GM23338 (cell line): ENCODE results near the gene PSMB5. TPM values are rescaled to one million over a fixed set of nuclear protein-coding genes. Genes with fewer than 3 reads are reported as not detected.

Source experiments
- ATAC-seq: fragments of 200-7000 bp; cut with Tn5 transposase; 3 replicates; pipeline ENCODE4 v1.9.1; 2020
- DNase-seq: peaks from one replicate; pipeline ENCODE4 v3.0.0-alpha.2; 2015; ENCODE audit warnings: low spot score
- H2AFZ ChIP-seq: fragments of 200-600 bp; sonication (generic); 2 replicates; pipeline ENCODE4 v1.8.0; 2016; ENCODE audit warnings: antibody characterized with exemption, mild to moderate bottlenecking, moderate library complexity
- H3F3A ChIP-seq: fragments of 200-600 bp; sonication (generic); replicated peaks from 2 replicates; pipeline ENCODE4 v1.8.0; 2017; ENCODE audit warnings: antibody characterized with exemption, mixed run types, low read depth
- H3K27ac ChIP-seq: fragments of 200-600 bp; sonication (generic); 2 replicates; pipeline ENCODE4 v1.6.1; 2016; ENCODE audit warnings: low read depth
- H3K27me3 ChIP-seq: fragments of 200-600 bp; sonication (generic); 2 replicates; pipeline ENCODE4 v1.8.0; 2016; ENCODE audit warnings: mild to moderate bottlenecking, mixed run types, moderate library complexity; ENCODE audit not compliant: insufficient read depth
- H3K36me3 ChIP-seq: fragments of 200-600 bp; sonication (generic); 2 replicates; pipeline ENCODE4 v1.8.0; 2016; ENCODE audit warnings: mild to moderate bottlenecking; ENCODE audit not compliant: insufficient read depth
- H3K4me1 ChIP-seq: fragments of 200-600 bp; sonication (generic); 2 replicates; pipeline ENCODE4 v1.8.0; 2016; ENCODE audit warnings: mild to moderate bottlenecking, moderate library complexity; ENCODE audit not compliant: insufficient read depth
- H3K4me2 ChIP-seq: fragments of 200-600 bp; sonication (generic); 2 replicates; pipeline ENCODE4 v1.7.1; 2017; ENCODE audit warnings: mixed run types
- H3K4me3 ChIP-seq: fragments of 200-600 bp; sonication (generic); 2 replicates; pipeline ENCODE4 v1.6.1; 2016; ENCODE audit warnings: mixed run types
- H3K79me2 ChIP-seq: fragments of 200-600 bp; sonication (generic); replicated peaks from 2 replicates; pipeline ENCODE4 v1.8.0; 2017; ENCODE audit warnings: mild to moderate bottlenecking; ENCODE audit not compliant: insufficient read depth
- H3K9me2 ChIP-seq: fragments of 200-600 bp; sonication (generic); 2 replicates; pipeline ENCODE4 v1.8.0; 2017; ENCODE audit not compliant: insufficient read depth
- H4K20me1 ChIP-seq: fragments of 200-600 bp; sonication (generic); replicated peaks from 2 replicates; pipeline ENCODE4 v1.8.0; 2017; ENCODE audit warnings: mild to moderate bottlenecking; ENCODE audit not compliant: insufficient read depth
- H3K27ac Mint-ChIP-seq: 2 replicates; pipeline ENCODE4 v1.8.0; 2020; ENCODE audit warnings: inconsistent platforms, mild to moderate bottlenecking, moderate library complexity, mixed read lengths
- H3K27me3 Mint-ChIP-seq: 3 replicates; pipeline ENCODE4 v1.8.0; 2022; ENCODE audit warnings: low read depth, mild to moderate bottlenecking, moderate library complexity, mixed read lengths, inconsistent platforms; ENCODE audit not compliant: insufficient read depth, poor library complexity
- H3K36me3 Mint-ChIP-seq: 3 replicates; pipeline ENCODE4 v1.8.0; 2021; ENCODE audit warnings: low read depth, mild to moderate bottlenecking, inconsistent platforms, moderate library complexity, mixed read lengths
- H3K4me1 Mint-ChIP-seq: 3 replicates; pipeline ENCODE4 v1.8.0; 2020; ENCODE audit warnings: mild to moderate bottlenecking, inconsistent platforms, mixed read lengths
- H3K4me3 Mint-ChIP-seq: 3 replicates; pipeline ENCODE4 v1.8.0; 2021; ENCODE audit warnings: moderate library complexity, mild to moderate bottlenecking, inconsistent platforms, mixed read lengths
- H3K9me3 Mint-ChIP-seq: 3 replicates; pipeline ENCODE4 v1.8.0; 2020; ENCODE audit warnings: moderate library complexity, mild to moderate bottlenecking, inconsistent platforms, mixed read lengths
- CREB1 ChIP-seq: fragments of 250-450 bp; sonication (Bioruptor Pico); IDR thresholded peaks from 2 replicates; pipeline ENCODE4 v1.5.0; 2020; ENCODE audit warnings: low read depth, mild to moderate bottlenecking, moderate library complexity
- CTCF ChIP-seq, 2 experiments: fragments of 200-600 bp in 1 of 2; sonication (generic) in 1 of 2; conservative IDR thresholded peaks; 2 replicates each; pipeline versions ENCODE4 v1.5.1 to v1.6.1; 2016 to 2017; ENCODE audit warnings: antibody characterized with exemption in 2 of 2, low read depth in 2 of 2, mild to moderate bottlenecking in 2 of 2, moderate library complexity in 1 of 2
- EZH2 ChIP-seq: fragments of 200-600 bp; sonication (generic); IDR thresholded peaks from one replicate; pipeline ENCODE4 v1.8.0; 2017; ENCODE audit warnings: antibody characterized with exemption, mild to moderate bottlenecking, low read depth; ENCODE audit not compliant: unreplicated experiment
- EZH2phosphoT487 ChIP-seq: fragments of 200-600 bp; sonication (generic); IDR thresholded peaks from one replicate; pipeline ENCODE4 v1.8.1; 2018; ENCODE audit warnings: antibody characterized with exemption; ENCODE audit not compliant: unreplicated experiment
- NANOG ChIP-seq: IDR thresholded peaks from 2 replicates; pipeline ENCODE4 v1.6.1; 2016; ENCODE audit warnings: antibody characterized with exemption, borderline replicate concordance
- POLR2AphosphoS5 ChIP-seq: IDR thresholded peaks from 2 replicates; pipeline ENCODE4 v1.6.1; 2016; ENCODE audit warnings: antibody characterized with exemption, low read depth
- ZNF114 ChIP-seq: fragments of 250-450 bp; sonication (Bioruptor Pico); IDR thresholded peaks from 2 replicates; pipeline ENCODE4 v1.5.0; 2020; ENCODE audit warnings: mild to moderate bottlenecking, moderate library complexity
- long read RNA-seq: library from polyadenylated mRNA; unstranded; transcript quantifications from one replicate; pipeline ENCODE4 v2.0.0, GENCODE V29; 2020; ENCODE audit not compliant: unreplicated experiment
- polyA plus RNA-seq: library from polyadenylated mRNA; unstranded; fragments of >200 nt; fragmentation: Nextera tagmentation; extraction: Ambion mirVana; gene quantifications from 2 replicates; pipeline ENCODE4 v1.2.1, GENCODE V29; 2016
- total RNA-seq: library from RNA; depleted of rRNA; stranded (reverse); fragments of >200 nt; shearing (Covaris generic); gene quantifications from 2 replicates; pipeline ENCODE4 v1.2.3, GENCODE V29; 2014; rRNA removed
- TF ChIP-seq, protein P1 (sequence below): IDR thresholded peaks from 2 replicates; pipeline ENCODE4 v1.6.1; 2016; ENCODE audit warnings: antibody characterized with exemption
- TF ChIP-seq, protein P2 (sequence below): IDR thresholded peaks from one replicate; pipeline ENCODE4 v1.6.1; 2018; ENCODE audit warnings: antibody characterized with exemption; ENCODE audit not compliant: unreplicated experiment

Gene PSMB5
- 229 and 265 TPM in 2 replicates for total RNA-seq
- polyA plus RNA-seq, result 341 and 367 TPM in 2 replicates
- long read RNA-seq, transcript PSMB5-205 (4 exons, 1,117 nt), result minor isoform, 23 of 523 reads
- long read RNA-seq, transcript PSMB5-202 (3 exons, 1,294 nt), result major isoform, 483 of 523 reads
- long read RNA-seq, partial matches to known transcripts, result 2 of 523 reads
- long read RNA-seq, other reads (novel, unspliced or antisense), result 10 of 523 reads

DNA sequence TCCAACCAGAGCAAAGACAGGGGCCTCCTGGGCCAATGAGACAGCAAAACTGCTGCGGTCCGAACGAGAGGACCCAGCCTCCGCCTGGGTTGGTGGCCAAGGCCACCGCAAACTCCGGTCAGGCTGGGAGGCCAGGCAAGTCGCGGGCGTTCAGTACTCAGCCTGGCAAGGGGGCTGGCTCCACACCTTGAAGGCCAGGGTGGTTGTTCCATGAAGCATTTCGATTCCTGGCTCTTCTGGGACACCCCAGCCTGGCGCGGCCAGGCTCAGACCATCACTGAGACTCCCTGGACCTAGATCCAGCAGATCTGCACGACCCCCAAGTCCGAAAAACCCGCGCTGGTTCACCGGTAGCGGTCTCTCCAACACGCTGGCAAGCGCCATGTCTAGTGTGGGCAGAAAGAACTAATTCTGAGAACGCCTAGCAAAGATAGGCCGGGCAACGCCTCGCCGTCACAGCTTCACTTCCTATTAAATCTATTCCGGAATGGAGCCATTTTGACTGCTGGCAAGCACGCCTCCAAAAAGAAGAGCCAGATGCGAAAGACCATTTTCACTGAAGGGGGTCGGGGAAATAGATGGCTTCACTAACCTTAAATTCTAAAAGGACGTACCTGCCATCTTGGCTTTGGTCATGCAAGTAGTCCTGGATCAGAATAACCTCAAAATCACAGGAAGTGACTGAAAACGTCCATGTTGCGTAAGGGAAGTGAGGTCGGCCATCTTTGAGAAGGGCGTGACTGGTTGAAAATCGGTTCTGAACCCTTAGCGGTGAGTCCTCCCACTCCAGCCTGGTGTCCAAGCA, at the start of gene PSMB5:
Gene PSMB5 (minus strand): TSS at position 403 of the 805 bp plus-strand sequence. CDS start 19 bp downstream, at position 384.
- H3K36me3 Mint-ChIP-seq, result peaks cover 41% of the 10 kb centered on the region
- Histone ChIP-seq H3K4me1 (peaks cover 10% of the 10 kb centered on the region), H3K4me3 (peak within 1 kb of the TSS; percentile 75), H3K79me2 (peaks cover 41% of the 10 kb centered on the region), H3K27ac (peak within 1 kb of the TSS; percentile 88), H3K27me3 (no peaks in the 10 kb centered on the region), H3K9me2 (0 out of 2 replicates have a peak, but pooled peaks cover 4% of the 10 kb centered on the region), H2AFZ (peak within 1 kb of the TSS; percentile 7), H3K4me2 (peak within 1 kb of the TSS; percentile 27), H3K36me3 (peaks cover 31% of the 10 kb centered on the region), H4K20me1 (no peaks in the 10 kb centered on the region), H3F3A (peaks cover 6% of the 10 kb centered on the region; the same call in 1 of the 2 replicates)
- peak within 1 kb of the TSS; percentile 100 for H3K27ac Mint-ChIP-seq
- peak within 1 kb of the TSS; percentile 95 for H3K4me3 Mint-ChIP-seq
- no peak for TF ChIP-seq EZH2phosphoT487
- peak; percentile 76 for TF ChIP-seq CREB1 (CRISPR knock-in tag)
- TF ChIP-seq EZH2, result no peak
- no peak for TF ChIP-seq ZNF114 (CRISPR knock-in tag)
- TF ChIP-seq, protein P1, sequence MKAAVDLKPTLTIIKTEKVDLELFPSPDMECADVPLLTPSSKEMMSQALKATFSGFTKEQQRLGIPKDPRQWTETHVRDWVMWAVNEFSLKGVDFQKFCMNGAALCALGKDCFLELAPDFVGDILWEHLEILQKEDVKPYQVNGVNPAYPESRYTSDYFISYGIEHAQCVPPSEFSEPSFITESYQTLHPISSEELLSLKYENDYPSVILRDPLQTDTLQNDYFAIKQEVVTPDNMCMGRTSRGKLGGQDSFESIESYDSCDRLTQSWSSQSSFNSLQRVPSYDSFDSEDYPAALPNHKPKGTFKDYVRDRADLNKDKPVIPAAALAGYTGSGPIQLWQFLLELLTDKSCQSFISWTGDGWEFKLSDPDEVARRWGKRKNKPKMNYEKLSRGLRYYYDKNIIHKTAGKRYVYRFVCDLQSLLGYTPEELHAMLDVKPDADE, result peak; percentile 91
- peak; percentile 76 for TF ChIP-seq POLR2AphosphoS5
- ATAC-seq (peak; percentile 96), DNase-seq (peak; percentile 98)
- H3K27me3 Mint-ChIP-seq, result no peaks in the 10 kb centered on the region
- H3K9me3 Mint-ChIP-seq, result no peaks in the 10 kb centered on the region
- H3K4me1 Mint-ChIP-seq, result peaks cover 17% of the 10 kb centered on the region

- H3K27ac ChIP-seq, result no peak overlapping the region
- H3K9me2 ChIP-seq, result no peaks in the 10 kb centered on the region
- no peak overlapping the region for H3K4me2 ChIP-seq
- H4K20me1 ChIP-seq, result peaks cover 42% of the 10 kb centered on the region
- Mint-ChIP-seq H3K4me1 (no peaks in the 10 kb centered on the region), H3K4me3 (no peak overlapping the region), H3K36me3 (peaks cover 88% of the 10 kb centered on the region), H3K9me3 (no peaks in the 10 kb centered on the region), H3K27ac (no peak overlapping the region), H3K27me3 (peaks cover 2% of the 10 kb centered on the region)
- no peaks in the 10 kb centered on the region for H3K4me1 ChIP-seq
- H2AFZ ChIP-seq, result no peak overlapping the region
- no peak for DNase-seq
- no peak for TF ChIP-seq POLR2AphosphoS5
- TF ChIP-seq CTCF (conservative IDR thresholded peaks at IDR 0.05; ENCODE audit: low read depth in 2 of 2), result no peak
- TF ChIP-seq, protein P2, sequence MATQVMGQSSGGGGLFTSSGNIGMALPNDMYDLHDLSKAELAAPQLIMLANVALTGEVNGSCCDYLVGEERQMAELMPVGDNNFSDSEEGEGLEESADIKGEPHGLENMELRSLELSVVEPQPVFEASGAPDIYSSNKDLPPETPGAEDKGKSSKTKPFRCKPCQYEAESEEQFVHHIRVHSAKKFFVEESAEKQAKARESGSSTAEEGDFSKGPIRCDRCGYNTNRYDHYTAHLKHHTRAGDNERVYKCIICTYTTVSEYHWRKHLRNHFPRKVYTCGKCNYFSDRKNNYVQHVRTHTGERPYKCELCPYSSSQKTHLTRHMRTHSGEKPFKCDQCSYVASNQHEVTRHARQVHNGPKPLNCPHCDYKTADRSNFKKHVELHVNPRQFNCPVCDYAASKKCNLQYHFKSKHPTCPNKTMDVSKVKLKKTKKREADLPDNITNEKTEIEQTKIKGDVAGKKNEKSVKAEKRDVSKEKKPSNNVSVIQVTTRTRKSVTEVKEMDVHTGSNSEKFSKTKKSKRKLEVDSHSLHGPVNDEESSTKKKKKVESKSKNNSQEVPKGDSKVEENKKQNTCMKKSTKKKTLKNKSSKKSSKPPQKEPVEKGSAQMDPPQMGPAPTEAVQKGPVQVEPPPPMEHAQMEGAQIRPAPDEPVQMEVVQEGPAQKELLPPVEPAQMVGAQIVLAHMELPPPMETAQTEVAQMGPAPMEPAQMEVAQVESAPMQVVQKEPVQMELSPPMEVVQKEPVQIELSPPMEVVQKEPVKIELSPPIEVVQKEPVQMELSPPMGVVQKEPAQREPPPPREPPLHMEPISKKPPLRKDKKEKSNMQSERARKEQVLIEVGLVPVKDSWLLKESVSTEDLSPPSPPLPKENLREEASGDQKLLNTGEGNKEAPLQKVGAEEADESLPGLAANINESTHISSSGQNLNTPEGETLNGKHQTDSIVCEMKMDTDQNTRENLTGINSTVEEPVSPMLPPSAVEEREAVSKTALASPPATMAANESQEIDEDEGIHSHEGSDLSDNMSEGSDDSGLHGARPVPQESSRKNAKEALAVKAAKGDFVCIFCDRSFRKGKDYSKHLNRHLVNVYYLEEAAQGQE, result no peak
- TF ChIP-seq NANOG, result no peak
- H3K79me2 ChIP-seq, result peaks cover 29% of the 10 kb centered on the region
- H3F3A ChIP-seq, result peaks cover 34% of the 10 kb centered on the region
- no peak overlapping the region for H3K4me3 ChIP-seq
- peaks cover 81% of the 10 kb centered on the region for H3K36me3 ChIP-seq
- no peak for ATAC-seq
- no peaks in the 10 kb centered on the region for H3K27me3 ChIP-seq
Measured at GRCh38 chr14:23080474-23080873, 45.8 kb upstream of the PSMB5 start.
